NCI-H446 (cell line): ENCODE data around the gene TMEM184B.

Experiments
- DNase-seq, 2 experiments: peaks; one replicate each; lab custom pipeline; 2025; lab: John Stamatoyannopoulos, UW

The TMEM184B gene

DNA sequence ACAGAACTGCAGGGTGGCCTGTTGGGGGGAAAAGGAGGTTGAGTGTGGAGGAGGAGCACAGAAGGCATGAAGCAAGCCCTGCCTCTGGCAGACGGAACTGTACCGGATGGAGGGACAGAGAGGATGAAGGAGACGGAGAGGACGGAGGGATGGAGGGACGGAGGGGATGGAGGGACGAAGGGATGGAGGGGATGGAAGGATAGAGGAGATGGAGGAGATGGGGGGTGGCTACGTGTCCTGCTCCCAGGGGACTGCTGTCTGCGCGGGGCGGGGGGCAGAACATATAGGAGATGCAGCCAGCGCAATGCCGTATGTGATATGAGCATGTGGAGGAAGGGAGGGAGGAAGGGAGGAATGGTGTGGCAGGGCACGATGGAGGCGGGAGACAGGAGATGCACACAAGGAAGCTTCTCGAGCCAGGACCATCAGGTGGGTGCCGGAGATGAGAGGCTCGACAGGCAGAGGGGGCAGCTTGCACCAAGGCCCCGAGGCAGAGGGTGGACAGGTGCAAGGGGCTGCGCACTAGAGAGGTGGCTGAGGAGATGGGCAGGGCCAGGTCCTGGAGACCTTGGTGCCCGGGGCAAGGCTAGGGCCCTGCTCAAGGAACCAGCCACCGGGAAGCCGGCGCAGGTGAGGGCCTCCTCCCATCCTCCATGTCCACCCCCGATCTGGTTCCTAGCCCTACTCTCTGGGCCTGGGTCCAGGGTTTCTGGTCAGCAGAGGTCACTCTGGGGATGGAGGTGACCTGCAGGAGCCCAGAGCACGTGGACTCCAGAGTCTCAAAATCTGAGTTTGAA, 45.8 kb downstream of the TMEM184B start:
- DNase-seq: no peak

DNA sequence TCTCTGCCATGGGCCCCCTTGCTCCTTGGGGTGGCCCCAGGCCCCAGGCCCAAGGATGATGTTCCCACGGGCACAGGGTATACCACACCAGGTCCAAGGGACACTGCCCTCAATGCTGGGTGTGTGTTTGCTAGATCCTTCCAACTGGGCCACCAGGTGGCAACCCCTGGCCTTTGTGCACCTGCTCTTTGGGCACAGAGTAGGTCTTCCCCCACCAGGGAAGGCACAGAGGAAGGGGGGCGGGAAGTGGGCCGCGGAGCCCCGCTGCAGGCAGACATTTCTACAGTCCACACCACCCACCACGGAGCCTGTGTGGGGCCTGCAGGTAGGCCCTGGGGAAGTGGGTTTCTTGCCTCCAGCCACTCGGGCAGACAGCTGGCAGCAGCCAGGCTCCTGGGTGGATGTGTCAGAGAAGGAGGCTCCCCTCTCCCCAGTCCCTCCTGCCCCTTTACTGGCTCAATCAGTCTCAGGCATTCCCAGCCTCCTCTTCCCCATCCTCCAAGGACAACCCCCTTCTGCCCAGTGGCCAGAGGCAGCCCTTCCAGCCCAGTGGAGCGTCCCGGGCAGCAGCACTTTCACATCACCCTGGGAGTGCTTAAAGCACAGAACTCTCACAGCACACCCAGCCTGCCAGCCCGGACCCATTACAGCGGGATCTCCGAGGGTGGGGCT, 49.4 kb downstream of the TMEM184B start:
- DNase-seq: no peak

DNA sequence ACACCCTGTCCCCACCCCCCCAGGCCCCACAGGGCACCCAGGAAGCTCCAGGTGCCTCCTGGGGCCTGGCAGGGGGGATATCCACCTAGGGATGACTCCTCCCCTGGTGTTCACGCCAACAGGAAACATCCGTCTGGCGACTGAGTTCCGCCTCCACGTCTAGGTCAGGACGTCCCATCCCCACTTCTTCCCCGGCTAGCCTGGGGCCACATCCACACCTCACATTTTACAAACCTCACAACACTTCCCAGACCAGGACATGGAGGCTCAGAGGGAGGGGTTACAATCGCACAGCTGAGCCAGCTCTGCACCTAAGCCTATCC, 50.1 kb downstream of the TMEM184B start:
- no peak for DNase-seq

DNA sequence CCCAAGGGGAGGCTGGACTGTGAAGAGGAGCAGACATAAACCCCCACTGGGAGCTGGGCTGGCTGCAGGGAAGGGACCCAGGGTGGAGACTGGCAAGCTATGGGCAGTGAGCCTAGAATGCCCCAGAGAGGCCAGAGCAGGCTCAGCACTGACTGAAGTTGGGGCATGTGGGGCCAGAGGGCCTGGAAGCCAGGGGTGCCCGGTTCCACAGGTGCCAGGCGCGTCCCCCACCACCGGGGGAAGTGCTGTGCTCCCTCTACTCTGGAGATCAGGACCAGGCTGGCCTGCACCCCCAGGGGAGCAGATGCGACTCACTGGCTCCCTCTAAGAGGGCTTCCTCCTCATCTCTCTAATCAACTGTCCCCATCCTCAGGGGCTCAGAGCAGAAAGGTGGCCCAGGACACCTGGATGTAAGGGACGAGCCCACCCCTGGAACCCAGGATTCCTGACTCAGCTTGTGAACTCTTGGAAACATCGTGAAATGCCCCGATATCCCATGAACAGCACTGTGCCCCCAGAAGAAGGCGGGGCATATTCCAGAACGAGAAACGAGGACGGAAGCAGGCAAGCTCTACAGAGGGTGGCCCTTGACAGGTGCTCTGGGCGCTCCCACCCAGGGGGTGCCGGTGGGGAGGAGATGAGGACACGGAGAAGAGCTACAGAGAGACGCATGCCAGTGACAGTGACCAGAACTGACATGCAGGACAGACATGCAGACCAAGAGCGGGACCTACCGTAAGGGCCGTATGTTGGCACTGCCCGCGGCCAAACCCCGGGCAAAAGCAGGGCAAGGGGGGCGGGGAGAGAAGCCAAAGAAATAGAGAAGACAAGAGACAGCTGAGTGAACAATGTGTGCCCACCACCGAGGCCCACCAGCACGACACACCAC, 50.7 kb downstream of the TMEM184B start:
- no peak for DNase-seq

DNA sequence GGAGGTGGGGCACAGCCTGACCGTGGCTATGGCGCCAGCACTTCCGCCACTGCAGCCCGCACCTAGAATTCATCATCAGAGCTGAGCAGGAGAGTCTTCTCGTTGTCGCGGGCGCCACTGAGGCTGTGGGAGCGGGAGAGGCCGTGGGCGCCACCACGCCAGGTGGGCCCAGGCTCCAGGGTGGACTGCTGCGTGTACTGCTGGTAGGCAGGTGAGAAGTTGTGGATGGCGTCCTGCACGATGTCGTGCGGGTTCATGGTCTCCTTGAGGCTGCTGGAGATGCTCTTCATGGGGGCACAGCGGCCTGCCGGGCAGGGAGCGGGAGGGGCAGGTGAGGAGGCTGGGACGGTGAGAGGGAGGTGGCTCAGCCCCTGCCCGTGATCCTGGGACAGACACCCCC, 51.4 kb downstream of the TMEM184B start:
- no peak for DNase-seq

DNA sequence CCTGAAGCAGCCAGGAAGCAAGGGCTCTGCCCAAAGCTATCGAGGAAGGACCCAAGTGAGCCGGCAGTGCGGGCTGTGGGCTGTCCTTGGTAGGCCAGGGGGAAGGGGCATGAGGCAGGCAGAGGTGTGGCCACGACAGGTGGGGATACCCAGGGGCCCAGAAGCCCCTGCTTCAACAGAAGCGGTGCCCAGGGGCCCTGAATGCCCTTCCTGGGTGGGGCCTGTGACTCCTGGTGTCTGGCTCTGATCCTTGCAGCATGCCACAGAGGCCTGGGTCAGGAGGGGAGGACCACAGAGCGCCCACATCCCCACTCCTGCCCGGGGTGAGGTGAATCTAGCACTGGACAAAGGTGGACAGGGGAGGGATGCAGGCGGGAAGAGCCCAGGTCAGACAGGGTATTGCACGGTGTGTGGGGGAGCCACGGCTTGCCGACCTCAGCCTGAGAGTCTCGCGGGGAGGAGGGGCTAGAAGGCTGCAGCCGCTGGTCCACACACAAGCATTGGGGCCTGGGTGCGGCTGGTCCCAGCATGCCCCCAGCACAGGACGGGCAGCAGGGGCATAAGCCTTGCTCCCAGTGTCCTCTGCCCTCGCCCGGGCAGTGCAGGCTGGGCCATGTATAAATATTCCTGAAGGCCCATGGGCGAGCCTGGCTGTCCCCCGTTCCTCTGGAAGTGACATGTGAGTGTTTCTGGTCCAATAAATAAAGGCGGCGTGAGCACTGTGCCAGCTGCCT, 52.0 kb downstream of the TMEM184B start:
- DNase-seq: no peak

DNA sequence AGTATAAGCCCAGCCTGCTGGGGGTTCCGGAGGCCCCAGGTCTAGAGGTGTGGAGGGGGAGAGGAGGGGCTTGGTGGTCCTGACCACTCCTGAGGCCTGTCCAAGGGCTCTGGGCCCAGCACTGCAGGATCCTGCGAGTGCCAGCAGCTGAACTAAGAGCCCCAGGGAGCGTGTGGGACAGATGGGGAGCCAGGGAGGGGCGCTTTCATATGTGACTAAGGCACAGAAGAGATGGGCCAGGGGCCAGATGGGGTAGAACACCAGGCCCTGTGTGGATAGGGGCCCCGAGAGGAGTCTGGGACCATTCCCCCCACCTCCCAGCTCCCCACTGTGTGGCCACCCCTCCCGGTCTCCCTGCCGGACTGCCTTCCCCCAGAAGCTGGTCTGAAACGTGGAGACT, 52.6 kb downstream of the TMEM184B start:
- peak in 1 of 2 experiments; percentile 56 for DNase-seq

DNA sequence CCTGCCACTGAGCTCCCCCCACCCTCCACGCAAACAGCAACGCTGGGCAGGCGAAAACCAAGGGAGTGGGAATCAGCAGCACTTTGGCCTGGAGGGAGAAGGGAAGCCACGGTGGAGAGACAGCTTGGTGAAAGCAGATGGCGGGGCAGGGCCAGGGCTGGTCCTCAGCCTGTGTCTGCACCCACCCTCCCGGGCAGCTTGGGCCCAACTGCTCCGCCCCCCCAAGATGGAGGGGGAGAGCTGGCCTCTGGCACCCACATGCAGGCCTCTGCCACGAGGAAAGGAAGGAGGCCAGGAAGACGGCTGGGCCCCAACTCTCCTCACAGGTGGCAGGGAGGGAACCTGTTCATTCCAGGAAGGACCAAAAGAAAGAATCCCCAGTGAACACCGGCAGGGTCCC, 53.2 kb downstream of the TMEM184B start:
- DNase-seq: peak in 1 of 2 experiments; percentile 57

DNA sequence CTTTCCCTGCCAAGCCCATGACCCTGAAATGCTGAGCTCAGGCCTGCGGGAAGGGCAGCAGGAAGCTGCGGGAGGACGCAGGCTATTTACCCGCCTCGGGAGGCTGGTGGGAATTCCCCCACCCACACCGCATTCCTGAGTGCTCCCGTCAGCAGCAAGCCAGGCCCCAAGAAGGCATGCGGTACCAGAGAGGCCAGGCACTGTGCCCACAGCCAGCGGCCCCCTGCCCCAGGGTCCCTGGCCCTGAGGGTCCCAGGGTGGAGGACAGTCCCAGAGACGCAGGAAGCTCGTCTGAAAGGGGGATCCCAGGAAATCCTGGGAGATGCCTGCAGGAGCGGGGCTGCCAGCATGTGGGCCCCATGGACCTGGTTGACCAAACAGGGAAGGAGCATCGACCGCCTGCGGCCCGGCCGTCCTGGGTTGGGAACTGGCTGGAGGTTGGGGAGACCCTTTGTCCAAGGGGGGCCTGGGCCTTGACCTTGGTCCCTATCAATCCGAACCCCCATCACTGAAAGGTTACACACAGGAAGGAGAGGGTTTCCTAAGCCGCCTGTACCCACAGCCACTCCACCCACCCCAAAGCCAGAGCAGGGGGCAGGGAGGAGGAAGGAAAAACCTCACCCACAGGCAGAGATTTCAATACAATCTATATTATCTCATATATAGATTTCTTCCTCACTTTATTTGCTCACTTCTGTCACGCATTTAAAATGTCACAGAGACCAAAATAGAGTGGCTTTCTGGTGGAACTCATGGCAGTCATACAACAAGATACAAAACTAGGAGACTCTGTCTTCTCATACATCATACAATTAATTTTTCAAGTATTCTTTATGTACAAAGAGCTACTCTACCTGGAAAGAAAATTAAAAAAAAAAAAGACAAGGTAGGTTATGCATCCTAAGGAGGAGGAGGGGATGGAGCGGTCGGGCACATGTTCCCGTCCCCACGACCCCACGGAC, 53.9 kb downstream of the TMEM184B start:
- DNase-seq: no peak

DNA sequence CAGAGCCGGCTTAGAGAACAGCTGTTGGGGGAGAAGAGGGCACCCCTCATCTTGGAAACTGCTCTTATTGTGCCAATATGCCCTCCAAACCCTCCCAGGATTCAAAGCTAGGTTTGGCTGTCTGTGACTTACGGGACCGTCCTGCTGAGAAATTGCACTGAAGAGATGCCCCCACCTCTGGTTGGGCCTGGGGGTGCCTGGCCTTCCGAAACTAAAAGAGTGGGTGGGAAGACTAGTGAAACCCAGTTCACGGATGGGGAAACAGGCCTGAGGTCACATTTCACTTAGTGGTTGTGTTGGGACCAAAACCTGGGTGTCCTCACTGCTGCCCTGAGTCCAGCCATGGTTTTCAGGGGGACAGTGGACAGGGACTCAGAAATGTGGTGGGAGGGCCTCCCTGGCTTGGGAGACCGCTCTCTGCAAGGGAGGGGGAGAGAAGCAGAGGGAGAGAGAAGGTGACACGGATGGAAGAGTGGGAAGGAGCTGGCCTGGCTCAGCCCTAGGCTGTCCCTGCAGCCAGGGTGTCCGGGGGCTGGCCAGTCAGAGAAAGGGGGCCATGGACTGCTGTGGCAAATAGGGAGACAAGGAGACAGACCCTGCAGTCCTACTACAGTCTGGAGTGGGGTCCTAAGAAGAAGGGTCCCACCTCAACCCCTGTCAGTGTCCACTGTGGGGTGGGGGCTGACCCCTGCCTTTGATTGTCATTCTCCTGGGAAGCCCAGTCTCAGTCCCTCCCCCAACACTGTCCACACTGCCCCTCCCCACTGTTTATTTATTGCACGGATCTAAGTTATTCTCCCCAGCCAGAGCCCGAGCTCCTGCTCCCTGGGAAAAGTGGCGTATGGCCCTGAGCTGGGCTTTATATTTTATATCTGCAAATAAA, 57.4 kb downstream of the TMEM184B start:
- DNase-seq: no peak

DNA sequence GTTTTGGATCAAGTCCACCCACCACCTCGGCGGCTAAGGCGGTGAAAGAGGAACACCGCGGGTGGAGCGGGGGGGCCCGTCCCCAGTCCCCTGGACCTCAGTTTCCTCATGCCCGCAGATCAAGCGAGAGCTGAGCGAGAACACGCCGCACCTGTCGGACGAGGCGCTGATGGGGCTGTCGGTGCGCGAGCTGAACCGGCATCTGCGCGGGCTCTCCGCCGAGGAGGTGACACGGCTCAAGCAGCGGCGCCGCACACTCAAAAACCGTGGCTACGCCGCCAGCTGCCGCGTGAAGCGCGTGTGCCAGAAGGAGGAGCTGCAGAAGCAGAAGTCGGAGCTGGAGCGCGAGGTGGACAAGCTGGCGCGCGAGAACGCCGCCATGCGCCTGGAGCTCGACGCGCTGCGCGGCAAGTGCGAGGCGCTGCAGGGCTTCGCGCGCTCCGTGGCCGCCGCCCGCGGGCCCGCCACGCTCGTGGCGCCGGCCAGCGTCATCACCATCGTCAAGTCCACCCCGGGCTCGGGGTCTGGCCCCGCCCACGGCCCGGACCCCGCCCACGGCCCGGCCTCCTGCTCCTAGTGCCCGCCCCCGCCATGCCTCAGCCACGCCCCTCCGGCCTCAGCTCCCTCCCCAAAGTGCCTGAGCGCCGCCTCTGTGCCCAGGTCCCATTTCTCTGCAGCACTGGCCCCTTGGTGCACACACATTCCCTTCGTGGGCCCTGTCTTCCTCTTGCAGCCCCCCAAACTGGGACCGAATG, 58.3 kb downstream of the TMEM184B start:
- no peak for DNase-seq

DNA sequence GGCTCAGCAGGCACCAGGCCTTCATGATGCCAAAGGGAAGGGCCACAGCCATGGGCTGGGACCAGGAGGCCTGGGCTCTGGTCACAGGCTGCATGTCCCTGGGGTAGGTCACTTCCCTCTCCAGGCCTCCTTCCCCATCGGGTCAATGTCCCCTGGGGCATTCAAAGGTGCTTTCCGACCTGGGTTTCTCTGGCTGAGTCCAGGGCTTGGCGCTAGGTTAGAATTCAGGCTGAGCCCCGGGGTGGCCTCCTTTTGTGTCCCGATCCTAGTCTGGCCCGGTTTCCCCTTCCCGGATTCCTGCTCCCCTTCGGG, 58.9 kb downstream of the TMEM184B start:
- DNase-seq: no peak

DNA sequence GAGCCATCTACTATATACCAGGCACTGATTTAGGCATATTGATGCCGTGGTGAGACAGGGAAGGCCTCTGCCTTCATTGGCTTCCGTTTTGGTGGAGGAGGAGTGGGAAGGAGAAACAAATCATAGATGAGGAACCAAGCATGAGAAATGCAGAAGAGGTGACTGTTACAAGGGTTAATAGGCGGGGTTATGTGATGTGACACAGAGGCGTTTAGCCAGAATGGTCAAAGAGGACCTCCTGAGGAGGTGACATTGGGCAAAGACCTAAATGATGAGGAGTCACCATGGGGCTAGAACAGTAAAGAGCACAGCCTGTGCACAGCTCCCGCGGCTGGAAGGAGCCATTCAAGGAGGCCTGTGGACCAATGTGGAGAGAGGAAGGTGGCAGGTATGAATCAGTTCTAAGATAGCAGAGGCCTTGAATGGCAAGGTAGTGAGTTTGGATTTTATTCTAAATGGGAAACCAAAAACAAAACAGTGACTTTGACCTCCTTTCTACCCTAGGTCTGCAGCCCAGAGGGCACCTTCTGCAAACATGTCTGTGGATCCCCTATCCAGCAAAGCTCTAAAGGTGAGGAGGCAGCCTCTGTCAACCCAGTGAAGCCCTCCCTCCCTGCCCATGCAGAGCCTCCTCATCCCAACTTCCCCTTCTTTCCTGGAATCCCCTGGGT, 59.4 kb downstream of the TMEM184B start:
- DNase-seq: no peak

DNA sequence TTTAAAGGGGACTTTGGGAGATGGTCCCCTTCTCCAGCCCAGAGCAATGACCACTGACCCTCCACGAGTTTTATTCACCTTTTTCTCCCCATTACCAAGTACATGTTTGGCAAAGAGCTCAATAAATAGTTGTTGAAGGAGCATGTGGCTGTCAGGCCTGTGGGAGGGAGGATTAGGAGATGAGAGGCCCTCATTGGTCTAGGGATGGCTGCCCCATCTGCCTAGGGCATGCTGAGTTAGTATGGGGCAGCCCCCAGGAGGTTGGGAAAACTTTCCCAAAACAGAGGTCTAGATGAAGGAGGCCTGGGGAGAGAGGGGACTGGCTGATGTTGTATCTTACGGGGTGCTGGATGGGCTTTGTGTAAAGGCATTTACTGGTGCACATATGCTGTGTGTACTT, 60.4 kb downstream of the TMEM184B start:
- DNase-seq: no peak

DNA sequence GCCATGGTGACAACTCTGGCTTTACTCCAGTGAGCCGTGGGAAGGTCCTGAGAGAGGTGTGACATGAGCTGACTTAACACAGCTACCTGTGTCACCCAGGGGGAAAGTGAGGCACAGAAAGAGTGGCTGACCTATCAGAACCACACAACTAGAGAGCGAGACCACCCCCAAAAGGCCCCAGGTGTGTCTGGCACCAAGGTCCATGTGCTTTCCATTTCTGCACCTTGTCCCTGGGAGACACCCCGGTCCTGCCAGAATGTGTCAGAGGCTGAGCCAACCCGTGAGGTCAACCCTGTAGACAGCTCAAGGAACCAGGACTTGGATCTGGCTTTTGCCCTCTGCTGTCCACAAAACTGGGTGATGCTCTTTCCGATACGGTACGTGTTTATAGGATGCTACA, 61.3 kb downstream of the TMEM184B start:
- no peak for DNase-seq

DNA sequence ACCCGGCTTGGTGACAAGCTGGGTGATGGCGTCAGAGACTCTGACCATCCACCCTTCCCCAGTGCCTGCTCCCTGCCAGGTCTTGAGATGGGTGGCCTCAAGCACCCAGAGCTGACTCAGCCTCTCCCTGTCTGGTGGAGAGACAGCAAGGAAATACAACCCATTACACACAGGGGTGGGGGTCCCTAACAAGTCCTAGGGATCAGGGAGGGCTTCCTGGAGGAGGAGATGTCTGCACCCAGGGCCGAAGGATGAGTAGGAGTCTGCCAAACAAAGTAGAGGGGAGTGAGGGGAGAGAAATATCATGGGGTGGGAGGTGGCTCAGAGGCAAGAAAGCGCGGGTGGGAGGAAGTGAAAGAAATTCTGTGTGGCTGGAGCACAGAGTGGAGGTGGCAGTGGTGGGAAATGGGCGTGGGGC, 64.2 kb downstream of the TMEM184B start:
- no peak for DNase-seq

DNA sequence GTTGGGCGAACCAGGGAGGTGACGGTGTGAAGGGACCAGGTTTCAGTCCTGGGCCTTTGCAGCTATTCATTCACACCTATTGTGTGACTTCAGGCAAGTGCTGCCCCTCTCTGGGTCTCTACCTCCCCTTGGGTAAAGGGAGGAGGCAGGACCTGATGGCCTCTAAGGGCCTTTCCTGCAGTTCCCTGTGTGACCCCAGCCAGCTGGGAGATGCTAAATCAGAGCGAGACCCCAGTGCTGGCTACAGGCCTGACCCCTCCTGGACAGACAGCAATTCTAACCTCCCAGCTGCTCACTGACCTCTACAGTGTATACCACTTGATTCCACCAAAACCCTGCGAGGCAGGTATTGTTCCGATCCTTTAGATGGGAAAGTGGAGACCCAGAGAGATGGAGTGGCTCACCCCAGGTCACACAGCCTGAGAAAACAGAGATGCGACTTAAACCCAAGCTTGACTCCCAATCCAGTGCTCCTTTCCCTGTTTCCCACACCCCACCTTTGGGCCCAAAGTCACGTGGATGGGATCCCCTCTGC, 64.8 kb downstream of the TMEM184B start:
- DNase-seq: no peak
